Endodermal cell (in vitro differentiated cells): ENCODE results near the gene BOC. TPM values are rescaled to one million over a fixed set of nuclear protein-coding genes. Genes with fewer than 3 reads are reported as not detected.

Experiments used
- DNase-seq: peaks from one replicate; pipeline ENCODE4 v3.0.0-alpha.2; 2017
- H3K27ac ChIP-seq: 2 replicates; pipeline ENCODE4 v1.5.1; 2013; ENCODE audit warnings: mild to moderate bottlenecking, low read depth, low read length, moderate library complexity
- H3K27me3 ChIP-seq: 2 replicates; pipeline ENCODE4 v1.6.1; 2013; ENCODE audit warnings: mild to moderate bottlenecking, low read length, moderate library complexity; ENCODE audit not compliant: insufficient read depth, control insufficient read depth, poor library complexity, severe bottlenecking
- H3K36me3 ChIP-seq: 2 replicates; pipeline ENCODE4 v1.7.0; 2013; ENCODE audit warnings: mild to moderate bottlenecking, low read length, moderate library complexity; ENCODE audit not compliant: control insufficient read depth, insufficient read depth
- H3K4me1 ChIP-seq: one replicate; pipeline ENCODE4 v1.7.0; 2013; ENCODE audit warnings: low read length; ENCODE audit not compliant: control insufficient read depth, insufficient read depth
- H3K4me3 ChIP-seq: 2 replicates; pipeline ENCODE4 v1.5.1; 2013; ENCODE audit warnings: mild to moderate bottlenecking, low read length, moderate library complexity
- H3K9ac ChIP-seq: 2 replicates; pipeline ENCODE4 v1.6.1; 2013; ENCODE audit warnings: mild to moderate bottlenecking, low read length, moderate library complexity; ENCODE audit not compliant: poor library complexity, severe bottlenecking; ENCODE audit errors: extremely low read depth
- H3K9me3 ChIP-seq: 2 replicates; pipeline ENCODE4 v1.6.1; 2013; ENCODE audit warnings: mild to moderate bottlenecking, low read length, moderate library complexity; ENCODE audit not compliant: control insufficient read depth
- H3K27ac Mint-ChIP-seq: 2 replicates; pipeline ENCODE4 v1.8.0; 2020; ENCODE audit warnings: mixed read lengths
- H3K27me3 Mint-ChIP-seq: 2 replicates; pipeline ENCODE4 v1.8.0; 2021; ENCODE audit warnings: mild to moderate bottlenecking, mixed read lengths; ENCODE audit not compliant: insufficient read depth
- H3K36me3 Mint-ChIP-seq: 2 replicates; pipeline ENCODE4 v1.8.0; 2020; ENCODE audit warnings: low read depth, mixed read lengths
- H3K4me1 Mint-ChIP-seq: 2 replicates; pipeline ENCODE4 v1.8.0; 2020; ENCODE audit warnings: mixed read lengths
- H3K4me3 Mint-ChIP-seq: 2 replicates; pipeline ENCODE4 v1.8.0; 2020; ENCODE audit warnings: mild to moderate bottlenecking, moderate library complexity, mixed read lengths
- H3K9me3 Mint-ChIP-seq: 2 replicates; pipeline ENCODE4 v1.8.0; 2020; ENCODE audit warnings: mild to moderate bottlenecking, mixed read lengths
- WGBS, 2 experiments: methylation state at CpG; one replicate each; pipeline versions ENCODE4 v1.1.5 to v1.1.7; 2013; ENCODE audit warnings: missing lambda C conversion rate in 2 of 2, mixed read lengths in 1 of 2; ENCODE audit not compliant: insufficient coverage in 1 of 2, insufficient read length in 1 of 2; 5-methylcytosine and 5-hydroxymethylcytosine counted together
- total RNA-seq, 2 donors: library from RNA; stranded (reverse); fragmentation: NEBNext Ultra II Directional in 1 of 2; extraction: Animal tissue kit (Norgen Biotek cat#: 25700) in 1 of 2; gene quantifications; 2 replicates in 1 of 2; 3 replicates in 1 of 2; pipeline ENCODE4 v1.2.1, GENCODE V29; 2021
- TF ChIP-seq, protein P1 (sequence below): fragments of 200-600 bp; sonication (generic); conservative IDR thresholded peaks from 2 replicates; pipeline ENCODE4 v1.5.0; 2021; ENCODE audit warnings: antibody characterized with exemption, mild to moderate bottlenecking

The BOC gene
- total RNA-seq, 2 donors from 2014 or later: 9.8 to 12.3 TPM

GRCh38 chr3:113288881-113289280 lies 77.5 kb downstream of the BOC start:
- H3K9me3 ChIP-seq: no peaks in the 10 kb centered on the region
- no peak overlapping the region for H3K4me3 ChIP-seq
- Mint-ChIP-seq H3K27ac (no peak overlapping the region), H3K27me3 (peaks cover 2% of the 10 kb centered on the region), H3K4me3 (no peak overlapping the region), H3K36me3 (no peaks in the 10 kb centered on the region), H3K4me1 (peaks cover 11% of the 10 kb centered on the region), H3K9me3 (no peaks in the 10 kb centered on the region)
- no peak overlapping the region for H3K27ac ChIP-seq
- WGBS, 2 experiments: 92 to 95% methylated on average over 2 to 3 of the region's 3 CpGs
- no peaks in the 10 kb centered on the region for H3K27me3 ChIP-seq
- no peak overlapping the region for H3K9ac ChIP-seq
- peaks cover 5% of the 10 kb centered on the region for H3K4me1 ChIP-seq
- DNase-seq: no peak
- H3K36me3 ChIP-seq: no peaks in the 10 kb centered on the region
- TF ChIP-seq, protein P1, sequence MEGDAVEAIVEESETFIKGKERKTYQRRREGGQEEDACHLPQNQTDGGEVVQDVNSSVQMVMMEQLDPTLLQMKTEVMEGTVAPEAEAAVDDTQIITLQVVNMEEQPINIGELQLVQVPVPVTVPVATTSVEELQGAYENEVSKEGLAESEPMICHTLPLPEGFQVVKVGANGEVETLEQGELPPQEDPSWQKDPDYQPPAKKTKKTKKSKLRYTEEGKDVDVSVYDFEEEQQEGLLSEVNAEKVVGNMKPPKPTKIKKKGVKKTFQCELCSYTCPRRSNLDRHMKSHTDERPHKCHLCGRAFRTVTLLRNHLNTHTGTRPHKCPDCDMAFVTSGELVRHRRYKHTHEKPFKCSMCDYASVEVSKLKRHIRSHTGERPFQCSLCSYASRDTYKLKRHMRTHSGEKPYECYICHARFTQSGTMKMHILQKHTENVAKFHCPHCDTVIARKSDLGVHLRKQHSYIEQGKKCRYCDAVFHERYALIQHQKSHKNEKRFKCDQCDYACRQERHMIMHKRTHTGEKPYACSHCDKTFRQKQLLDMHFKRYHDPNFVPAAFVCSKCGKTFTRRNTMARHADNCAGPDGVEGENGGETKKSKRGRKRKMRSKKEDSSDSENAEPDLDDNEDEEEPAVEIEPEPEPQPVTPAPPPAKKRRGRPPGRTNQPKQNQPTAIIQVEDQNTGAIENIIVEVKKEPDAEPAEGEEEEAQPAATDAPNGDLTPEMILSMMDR: no peak

DNA sequence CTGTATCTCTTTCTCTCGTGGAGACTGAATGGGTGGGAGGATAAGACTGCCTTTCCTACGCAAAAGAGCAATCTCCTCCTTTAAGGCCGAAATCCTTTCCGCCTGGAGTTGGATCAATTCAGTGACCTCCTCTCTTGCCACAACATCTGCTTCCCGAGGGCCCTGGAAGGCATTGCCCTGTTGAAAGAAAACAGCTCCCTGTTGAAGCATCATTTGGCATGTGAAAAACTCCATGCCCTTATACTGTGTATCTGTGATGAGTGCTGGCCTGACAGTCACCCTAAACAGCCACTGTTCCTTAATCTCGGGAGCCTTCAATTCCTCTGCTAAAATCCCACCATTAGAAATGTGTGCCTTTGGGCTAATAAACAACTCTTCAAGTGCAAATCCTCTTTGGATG lies 80.2 kb downstream of the BOC start:
- Histone ChIP-seq H3K4me3 (no peak overlapping the region), H3K27me3 (no peaks in the 10 kb centered on the region), H3K36me3 (no peaks in the 10 kb centered on the region), H3K4me1 (peaks cover 8% of the 10 kb centered on the region), H3K27ac (no peak overlapping the region), H3K9me3 (no peaks in the 10 kb centered on the region), H3K9ac (no peak overlapping the region)
- Mint-ChIP-seq H3K36me3 (no peaks in the 10 kb centered on the region), H3K4me3 (no peak overlapping the region), H3K4me1 (peaks cover 16% of the 10 kb centered on the region), H3K27ac (no peak overlapping the region), H3K9me3 (no peaks in the 10 kb centered on the region), H3K27me3 (no peaks in the 10 kb centered on the region)
- no peak for DNase-seq
- TF ChIP-seq, protein P1: no peak
- 88 to 94% methylated on average over 6 of the region's 6 CpGs for whole genome bisulfite sequencing, 2 experiments

DNA sequence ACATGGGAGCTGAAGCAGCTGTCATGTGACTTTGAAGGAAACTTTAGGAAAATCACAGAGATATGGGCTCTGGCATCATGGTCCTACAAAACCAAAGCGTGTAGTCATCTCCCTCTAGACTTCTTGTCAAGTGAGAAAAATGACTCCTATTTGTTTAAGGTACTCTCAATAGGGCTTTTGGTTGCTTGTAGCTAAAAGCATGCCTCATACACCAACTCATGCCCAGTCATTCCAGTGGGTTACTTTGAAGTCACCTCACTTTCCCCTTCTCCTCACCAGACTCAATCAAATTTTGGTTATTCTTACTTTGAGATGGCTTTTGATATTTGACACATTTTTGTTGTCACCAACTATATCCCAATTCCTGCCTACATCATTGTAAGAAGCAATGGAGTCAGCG lies 81.6 kb downstream of the BOC start:
- Histone ChIP-seq H3K4me3 (no peak overlapping the region), H3K27ac (no peak overlapping the region), H3K27me3 (no peaks in the 10 kb centered on the region), H3K9me3 (no peaks in the 10 kb centered on the region), H3K9ac (no peak overlapping the region), H3K36me3 (no peaks in the 10 kb centered on the region), H3K4me1 (peaks cover 8% of the 10 kb centered on the region)
- DNase-seq: no peak
- 89 to 90% methylated on average over 1 to 2 of the region's 2 CpGs for WGBS, 2 experiments
- Mint-ChIP-seq H3K27me3 (no peaks in the 10 kb centered on the region), H3K9me3 (no peaks in the 10 kb centered on the region), H3K4me3 (no peak overlapping the region), H3K4me1 (peaks cover 23% of the 10 kb centered on the region), H3K36me3 (no peaks in the 10 kb centered on the region), H3K27ac (no peak overlapping the region)
- TF ChIP-seq, protein P1: no peak
